ENCODE data around the gene RBM12. TPM values are rescaled to one million over a fixed set of nuclear protein-coding genes. Genes with fewer than 3 reads are reported as not detected.
"Not testable (repeated sequence)": the region's sequence is repeated elsewhere in the genome, so short reads cannot be mapped to it uniquely, and the experiment has no call there.

RBM12 gene
- total and polyA plus RNA-seq, 4 donors = 9.5 to 75.0 (median 39.4) TPM

DNA sequence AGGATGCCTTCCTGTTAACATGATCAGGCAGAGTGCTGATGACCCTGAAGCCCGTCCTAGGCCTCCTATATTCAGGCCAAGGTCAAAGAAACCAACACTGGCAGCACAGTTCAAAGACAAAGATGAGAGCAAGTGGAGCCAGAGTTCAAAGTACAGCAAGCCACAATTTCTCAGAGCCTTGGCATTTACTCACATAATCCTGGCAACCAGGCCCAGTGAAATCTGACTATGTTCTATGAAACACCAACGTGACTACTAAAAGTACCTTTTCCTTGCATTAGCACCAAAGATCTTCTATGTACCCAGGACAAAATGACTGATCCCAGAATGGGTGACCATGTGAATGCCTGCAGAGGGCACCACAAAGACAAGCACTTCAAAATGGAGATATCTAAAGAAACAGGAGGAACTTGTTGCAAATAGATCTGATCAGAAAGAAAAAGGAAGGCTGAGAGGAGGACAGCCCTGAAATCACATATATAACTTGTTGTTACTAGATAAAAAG lies 30.6 kb upstream of the RBM12 start:
- Histone ChIP-seq H3K27me3 (ENCODE audit: control insufficient read depth in 3 of 3, insufficient read depth in 3 of 3, low read length in 2 of 3) (no peaks in the 10 kb centered on the region), H3K9ac (ENCODE audit: insufficient read depth in 1 of 2, low read length in 2 of 2) (no peak overlapping the region), H3K27ac (ENCODE audit: low read depth in 1 of 2, low read length in 1 of 2) (no peak overlapping the region), H3K9me3 (ENCODE audit: control insufficient read depth in 4 of 4, insufficient read depth in 3 of 4, low read length in 3 of 4) (no peaks in the 10 kb centered on the region), H3K4me1 (ENCODE audit: control insufficient read depth in 5 of 5, insufficient read depth in 5 of 5, low read length in 5 of 5) (peaks cover 0 to 13% (median under 1%) of the 10 kb centered on the region in 5 donors), H3K36me3 (ENCODE audit: control insufficient read depth in 4 of 4, insufficient read depth in 4 of 4, low read length in 4 of 4) (peaks cover 0 to 11% (median 4%) of the 10 kb centered on the region in 4 donors), H3K4me3 (no peak overlapping the region)
- ATAC-seq (ENCODE audit: insufficient read depth, low FRiP score) (no peak), DNase-seq (no peak)
- TF ChIP-seq, protein P1, sequence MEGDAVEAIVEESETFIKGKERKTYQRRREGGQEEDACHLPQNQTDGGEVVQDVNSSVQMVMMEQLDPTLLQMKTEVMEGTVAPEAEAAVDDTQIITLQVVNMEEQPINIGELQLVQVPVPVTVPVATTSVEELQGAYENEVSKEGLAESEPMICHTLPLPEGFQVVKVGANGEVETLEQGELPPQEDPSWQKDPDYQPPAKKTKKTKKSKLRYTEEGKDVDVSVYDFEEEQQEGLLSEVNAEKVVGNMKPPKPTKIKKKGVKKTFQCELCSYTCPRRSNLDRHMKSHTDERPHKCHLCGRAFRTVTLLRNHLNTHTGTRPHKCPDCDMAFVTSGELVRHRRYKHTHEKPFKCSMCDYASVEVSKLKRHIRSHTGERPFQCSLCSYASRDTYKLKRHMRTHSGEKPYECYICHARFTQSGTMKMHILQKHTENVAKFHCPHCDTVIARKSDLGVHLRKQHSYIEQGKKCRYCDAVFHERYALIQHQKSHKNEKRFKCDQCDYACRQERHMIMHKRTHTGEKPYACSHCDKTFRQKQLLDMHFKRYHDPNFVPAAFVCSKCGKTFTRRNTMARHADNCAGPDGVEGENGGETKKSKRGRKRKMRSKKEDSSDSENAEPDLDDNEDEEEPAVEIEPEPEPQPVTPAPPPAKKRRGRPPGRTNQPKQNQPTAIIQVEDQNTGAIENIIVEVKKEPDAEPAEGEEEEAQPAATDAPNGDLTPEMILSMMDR (IDR thresholded peaks at IDR 0.05; ENCODE audit: control extremely low read depth, extremely low read depth) = no peak
- WGBS, 2 donors = 90 to 91% methylated on average over 2 of the region's 2 CpGs

DNA sequence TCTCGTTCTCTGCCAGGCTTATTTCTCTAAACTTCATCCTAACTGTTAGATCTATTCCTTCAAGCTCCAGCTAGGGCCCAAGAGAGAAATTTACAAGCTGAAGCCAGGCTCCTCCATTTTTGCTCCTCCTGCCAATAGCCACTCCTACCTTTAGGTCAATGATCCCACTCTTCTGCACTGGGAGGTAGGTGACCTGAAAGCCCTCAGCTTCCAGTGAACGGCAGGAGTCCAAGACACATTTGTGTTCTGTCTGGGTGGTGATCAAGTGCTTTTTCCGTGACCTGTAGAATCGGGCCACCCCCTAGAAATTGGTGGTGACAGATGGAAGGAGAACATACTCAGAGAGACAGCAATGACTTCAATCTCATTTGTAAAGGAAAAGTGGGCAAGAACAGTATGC lies 25.6 kb upstream of the RBM12 start:
- ATAC-seq (ENCODE audit: insufficient read depth, low FRiP score) (no peak), DNase-seq (no peak)
- Histone ChIP-seq H3K27me3 (ENCODE audit: control insufficient read depth in 3 of 3, insufficient read depth in 3 of 3, low read length in 2 of 3) (no peaks in the 10 kb centered on the region), H3K4me3 (no peak overlapping the region), H3K9me3 (ENCODE audit: control insufficient read depth in 4 of 4, insufficient read depth in 3 of 4, low read length in 3 of 4) (no peaks in the 10 kb centered on the region), H3K9ac (ENCODE audit: insufficient read depth in 1 of 2, low read length in 2 of 2) (no peak overlapping the region), H3K36me3 (ENCODE audit: control insufficient read depth in 4 of 4, insufficient read depth in 4 of 4, low read length in 4 of 4) (peaks cover 5 to 19% (median 7%) of the 10 kb centered on the region in 4 donors), H3K27ac (ENCODE audit: low read depth in 1 of 2, low read length in 1 of 2) (no peak overlapping the region), H3K4me1 (ENCODE audit: control insufficient read depth in 5 of 5, insufficient read depth in 5 of 5, low read length in 5 of 5) (no peaks in the 10 kb centered on the region)
- TF ChIP-seq, protein P1 (IDR thresholded peaks at IDR 0.05; ENCODE audit: control extremely low read depth, extremely low read depth) = no peak
- WGBS, 2 donors = 91 to 94% methylated on average over 4 of the region's 4 CpGs

DNA sequence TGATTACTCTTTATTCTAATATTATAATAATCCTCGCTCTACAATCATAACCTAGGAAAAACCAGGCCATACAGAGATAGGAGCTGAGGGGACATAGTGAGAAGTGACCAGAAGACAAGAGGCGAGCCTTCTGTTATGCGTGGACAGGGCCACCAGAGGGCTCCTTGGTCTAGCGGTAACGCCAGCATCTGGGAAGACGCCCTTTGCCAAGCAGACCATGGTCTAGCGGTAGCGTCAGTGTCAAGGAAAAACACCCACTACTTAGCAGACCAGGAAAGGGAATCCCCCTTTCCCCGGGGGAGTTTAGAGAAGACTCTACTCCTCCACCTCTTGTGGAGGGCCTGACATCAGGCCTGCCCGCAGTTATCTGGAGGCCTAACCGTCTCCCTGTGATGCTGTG lies 22.2 kb upstream of the RBM12 start:
- not testable (repeated sequence) for H3K4me1 ChIP-seq (ENCODE audit: control insufficient read depth in 5 of 5, insufficient read depth in 5 of 5, low read length in 5 of 5); H3K27me3 ChIP-seq (ENCODE audit: control insufficient read depth in 3 of 3, insufficient read depth in 3 of 3, low read length in 2 of 3); H3K9ac ChIP-seq (ENCODE audit: insufficient read depth in 1 of 2, low read length in 2 of 2); ATAC-seq (ENCODE audit: insufficient read depth, low FRiP score); H3K27ac ChIP-seq (ENCODE audit: low read depth in 1 of 2, low read length in 1 of 2); H3K4me3 ChIP-seq; H3K9me3 ChIP-seq (ENCODE audit: control insufficient read depth in 4 of 4, insufficient read depth in 3 of 4, low read length in 3 of 4); DNase-seq
- WGBS, 2 donors = 96 to 99% methylated on average over 11 of the region's 11 CpGs
- peaks cover 3 to 16% (median 7%) of the 10 kb centered on the region in 4 donors for H3K36me3 ChIP-seq (ENCODE audit: control insufficient read depth in 4 of 4, insufficient read depth in 4 of 4, low read length in 4 of 4)

DNA sequence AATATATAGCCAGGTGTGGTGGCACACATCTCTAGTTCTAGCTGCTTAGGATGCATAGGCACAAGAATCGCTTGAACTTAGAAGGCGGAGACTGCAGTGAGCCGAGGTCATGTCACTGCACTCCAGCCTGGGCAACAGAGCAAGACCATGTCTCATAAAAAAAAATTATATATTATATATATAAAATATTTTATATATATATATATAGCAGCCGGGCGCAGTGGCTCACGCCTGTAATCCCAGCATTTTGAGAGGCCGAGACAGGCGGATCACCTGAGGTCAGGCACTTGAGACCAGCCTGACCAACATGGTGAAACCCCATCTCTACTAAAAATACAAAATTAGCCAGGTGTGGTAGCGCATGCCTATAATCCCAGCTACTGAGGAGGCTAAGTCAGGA lies 20.7 kb upstream of the RBM12 start:
- not testable (repeated sequence) for H3K4me1 ChIP-seq (ENCODE audit: control insufficient read depth in 5 of 5, insufficient read depth in 5 of 5, low read length in 5 of 5); H3K4me3 ChIP-seq; DNase-seq; H3K9me3 ChIP-seq (ENCODE audit: control insufficient read depth in 4 of 4, insufficient read depth in 3 of 4, low read length in 3 of 4); H3K9ac ChIP-seq (ENCODE audit: insufficient read depth in 1 of 2, low read length in 2 of 2); H3K27me3 ChIP-seq (ENCODE audit: control insufficient read depth in 3 of 3, insufficient read depth in 3 of 3, low read length in 2 of 3); H3K27ac ChIP-seq (ENCODE audit: low read depth in 1 of 2, low read length in 1 of 2); ATAC-seq (ENCODE audit: insufficient read depth, low FRiP score)
- 98 to 99% methylated on average over 9 of the region's 9 CpGs for WGBS, 2 donors
- peaks cover 3 to 17% (median 10%) of the 10 kb centered on the region in 4 donors for H3K36me3 ChIP-seq (ENCODE audit: control insufficient read depth in 4 of 4, insufficient read depth in 4 of 4, low read length in 4 of 4)

Measured in lung (tissue), 12 donors.